ENCODE results near the gene ZSCAN31. TPM values are rescaled to one million over a fixed set of nuclear protein-coding genes. Genes with fewer than 3 reads are reported as not detected.
A peak's percentile ranks its signal among the peaks of the same experiment; 100 is the strongest.

Gene ZSCAN31
- total RNA-seq, 4 donors from 2014 or later: 3.5 to 63.8 (median 31.5) TPM

GRCh38 chr6:28340310-28341095, 4.6 kb upstream of the ZSCAN31 start:
- H3K27me3 ChIP-seq: no peaks in the 10 kb centered on the region
- intact Hi-C loops (cut with DNase I; ENCODE audit: low total_unique reads): no loop called here
- DNase-seq: no peak
- no peaks in the 10 kb centered on the region for H3K4me1 ChIP-seq
- TF ChIP-seq POLR2A (IDR thresholded peaks at IDR 0.05): no peak
- TF ChIP-seq, protein P1, sequence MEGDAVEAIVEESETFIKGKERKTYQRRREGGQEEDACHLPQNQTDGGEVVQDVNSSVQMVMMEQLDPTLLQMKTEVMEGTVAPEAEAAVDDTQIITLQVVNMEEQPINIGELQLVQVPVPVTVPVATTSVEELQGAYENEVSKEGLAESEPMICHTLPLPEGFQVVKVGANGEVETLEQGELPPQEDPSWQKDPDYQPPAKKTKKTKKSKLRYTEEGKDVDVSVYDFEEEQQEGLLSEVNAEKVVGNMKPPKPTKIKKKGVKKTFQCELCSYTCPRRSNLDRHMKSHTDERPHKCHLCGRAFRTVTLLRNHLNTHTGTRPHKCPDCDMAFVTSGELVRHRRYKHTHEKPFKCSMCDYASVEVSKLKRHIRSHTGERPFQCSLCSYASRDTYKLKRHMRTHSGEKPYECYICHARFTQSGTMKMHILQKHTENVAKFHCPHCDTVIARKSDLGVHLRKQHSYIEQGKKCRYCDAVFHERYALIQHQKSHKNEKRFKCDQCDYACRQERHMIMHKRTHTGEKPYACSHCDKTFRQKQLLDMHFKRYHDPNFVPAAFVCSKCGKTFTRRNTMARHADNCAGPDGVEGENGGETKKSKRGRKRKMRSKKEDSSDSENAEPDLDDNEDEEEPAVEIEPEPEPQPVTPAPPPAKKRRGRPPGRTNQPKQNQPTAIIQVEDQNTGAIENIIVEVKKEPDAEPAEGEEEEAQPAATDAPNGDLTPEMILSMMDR (IDR thresholded peaks at IDR 0.05): no peak
- H3K36me3 ChIP-seq: no peaks in the 10 kb centered on the region
- no peaks in the 10 kb centered on the region for H3K9me3 ChIP-seq
- H3K4me3 ChIP-seq: no peak overlapping the region
- no peak overlapping the region for H3K27ac ChIP-seq

GRCh38 chr6:28337121-28337520, 1.2 kb upstream of the ZSCAN31 start:
- H3K27ac ChIP-seq: peak overlapping the region; percentile 99
- no peaks in the 10 kb centered on the region for H3K36me3 ChIP-seq
- H3K9me3 ChIP-seq: no peaks in the 10 kb centered on the region
- no peaks in the 10 kb centered on the region for H3K4me1 ChIP-seq
- intact Hi-C loops (cut with DNase I; ENCODE audit: low total_unique reads): no loop called here
- H3K4me3 ChIP-seq: peak overlapping the region; percentile 75 to 79
- TF ChIP-seq, protein P1 (IDR thresholded peaks at IDR 0.05): no peak
- no peak for TF ChIP-seq POLR2A (IDR thresholded peaks at IDR 0.05)
- no peaks in the 10 kb centered on the region for H3K27me3 ChIP-seq
- no peak for DNase-seq

- H3K36me3 ChIP-seq: no peaks in the 10 kb centered on the region
- H3K9me3 ChIP-seq: no peaks in the 10 kb centered on the region
- peak overlapping the region; percentile 75 to 79 for H3K4me3 ChIP-seq
- intact Hi-C loops (cut with DNase I; ENCODE audit: low total_unique reads): no loop called here
- H3K4me1 ChIP-seq: no peaks in the 10 kb centered on the region
- H3K27ac ChIP-seq: peak overlapping the region; percentile 99
- peak in 1 of 2 donors; percentile 34 for DNase-seq
- TF ChIP-seq POLR2A (IDR thresholded peaks at IDR 0.05): no peak
- TF ChIP-seq, protein P1 (IDR thresholded peaks at IDR 0.05): peak in 1 of 4 experiments; percentile 9
- no peaks in the 10 kb centered on the region for H3K27me3 ChIP-seq
These were observed 554 bp upstream of the ZSCAN31 start for GRCh38 chr6:28336284-28337120.

- H3K27me3 ChIP-seq: no peaks in the 10 kb centered on the region
- intact Hi-C loops (cut with DNase I; ENCODE audit: low total_unique reads): no loop called here
- DNase-seq: no peak
- peak overlapping the region; percentile 99 for H3K27ac ChIP-seq
- TF ChIP-seq, protein P1 (IDR thresholded peaks at IDR 0.05): no peak
- no peaks in the 10 kb centered on the region for H3K9me3 ChIP-seq
- H3K36me3 ChIP-seq: no peaks in the 10 kb centered on the region
- peak overlapping the region; percentile 75 to 79 for H3K4me3 ChIP-seq
- no peaks in the 10 kb centered on the region for H3K4me1 ChIP-seq
These were observed 846 bp downstream of the ZSCAN31 start for GRCh38 chr6:28335040-28335563.

All from uterus (tissue), 4 donors.